Trophoblast cell (in vitro differentiated cells and primary cell): ENCODE measurements around the gene FBN1.

Experiments
- DNase-seq, 2 donors: peaks; one replicate each; pipeline ENCODE4 v3.0.0-alpha.2; 2016
- H2AFZ ChIP-seq: 2 replicates; pipeline ENCODE4 v1.6.1; 2013; ENCODE audit warnings: low read length, moderate library complexity, mild to moderate bottlenecking; ENCODE audit not compliant: insufficient read depth, poor library complexity
- H2AK5ac ChIP-seq: 2 replicates; pipeline ENCODE4 v1.6.1; 2013; ENCODE audit warnings: mild to moderate bottlenecking, low read length
- H2BK120ac ChIP-seq: 2 replicates; pipeline ENCODE4 v1.6.1; 2013; ENCODE audit warnings: low read length, mild to moderate bottlenecking, moderate library complexity; ENCODE audit not compliant: insufficient read depth, poor library complexity
- H2BK12ac ChIP-seq: 2 replicates; pipeline ENCODE4 v1.6.1; 2013; ENCODE audit warnings: mild to moderate bottlenecking, low read length, moderate library complexity
- H2BK5ac ChIP-seq: 2 replicates; pipeline ENCODE4 v1.6.1; 2013; ENCODE audit warnings: low read length, low read depth, moderate library complexity, mild to moderate bottlenecking; ENCODE audit not compliant: poor library complexity
- H3K14ac ChIP-seq: 2 replicates; pipeline ENCODE4 v1.6.1; 2013; ENCODE audit warnings: mild to moderate bottlenecking, low read length
- H3K18ac ChIP-seq: 2 replicates; pipeline ENCODE4 v1.6.1; 2013; ENCODE audit warnings: mild to moderate bottlenecking, low read length
- H3K23ac ChIP-seq: 2 replicates; pipeline ENCODE4 v1.6.1; 2013; ENCODE audit warnings: low read length
- H3K27ac ChIP-seq: 2 replicates; pipeline ENCODE4 v1.5.1; 2013; ENCODE audit warnings: low read depth, mild to moderate bottlenecking, inconsistent platforms, low read length, moderate library complexity
- H3K27me3 ChIP-seq: 2 replicates; pipeline ENCODE4 v1.6.1; 2013; ENCODE audit warnings: inconsistent platforms, mild to moderate bottlenecking, low read length, moderate library complexity; ENCODE audit not compliant: insufficient read depth
- H3K36me3 ChIP-seq, 2 experiments: 1 replicate in 1 of 2; 2 replicates in 1 of 2; pipeline ENCODE4 v1.6.1; 2013; ENCODE audit warnings: low read length in 2 of 2, mild to moderate bottlenecking in 2 of 2, moderate library complexity in 1 of 2; ENCODE audit not compliant: insufficient read depth in 2 of 2, control insufficient read depth in 1 of 2
- H3K4ac ChIP-seq: 2 replicates; pipeline ENCODE4 v1.6.1; 2013; ENCODE audit warnings: low read depth, mild to moderate bottlenecking, low read length, moderate library complexity
- H3K4me1 ChIP-seq, 2 experiments: 1 replicate in 1 of 2; 2 replicates in 1 of 2; pipeline ENCODE4 v1.6.1; 2013; ENCODE audit warnings: low read length in 2 of 2, mild to moderate bottlenecking in 2 of 2, moderate library complexity in 1 of 2; ENCODE audit not compliant: insufficient read depth in 2 of 2, control insufficient read depth in 1 of 2
- H3K4me2 ChIP-seq: 2 replicates; pipeline ENCODE4 v1.6.1; 2013; ENCODE audit warnings: inconsistent platforms, mild to moderate bottlenecking, low read length, moderate library complexity
- H3K4me3 ChIP-seq: 2 replicates; pipeline ENCODE4 v1.5.1; 2013; ENCODE audit warnings: mild to moderate bottlenecking, low read depth, low read length, inconsistent platforms
- H3K79me1 ChIP-seq: one replicate; pipeline ENCODE4 v1.6.1; 2013; ENCODE audit warnings: low read length
- H3K79me2 ChIP-seq: 2 replicates; pipeline ENCODE4 v1.6.1; 2013; ENCODE audit warnings: low read length, mild to moderate bottlenecking; ENCODE audit not compliant: control insufficient read depth, insufficient read depth, poor library complexity
- H3K9ac ChIP-seq: 2 replicates; pipeline ENCODE4 v1.6.1; 2013; ENCODE audit warnings: mild to moderate bottlenecking, low read length
- H3K9me3 ChIP-seq: 2 replicates; pipeline ENCODE4 v1.6.1; 2013; ENCODE audit warnings: low read depth, mild to moderate bottlenecking, control low read depth, inconsistent platforms, low read length; ENCODE audit not compliant: insufficient read depth
- H4K12ac ChIP-seq: 2 replicates; pipeline ENCODE4 v1.6.1; 2013; ENCODE audit warnings: low read depth, mild to moderate bottlenecking, low read length, moderate library complexity
- H4K8ac ChIP-seq: 2 replicates; pipeline ENCODE4 v1.6.1; 2013; ENCODE audit warnings: low read depth, mild to moderate bottlenecking, low read length, moderate library complexity
- H4K91ac ChIP-seq: one replicate; pipeline ENCODE4 v1.6.1; 2013; ENCODE audit warnings: low read depth, mild to moderate bottlenecking, low read length, moderate library complexity
- WGBS: extraction: QIAGEN DNeasy Blood & Tissue Kit; methylation state at CpG from one replicate; pipeline ENCODE4 v1.1.7; 2013; ENCODE audit warnings: missing lambda C conversion rate; ENCODE audit not compliant: insufficient read length, insufficient coverage; ENCODE audit errors: extremely low coverage; 5-methylcytosine and 5-hydroxymethylcytosine counted together

FBN1 gene

DNA sequence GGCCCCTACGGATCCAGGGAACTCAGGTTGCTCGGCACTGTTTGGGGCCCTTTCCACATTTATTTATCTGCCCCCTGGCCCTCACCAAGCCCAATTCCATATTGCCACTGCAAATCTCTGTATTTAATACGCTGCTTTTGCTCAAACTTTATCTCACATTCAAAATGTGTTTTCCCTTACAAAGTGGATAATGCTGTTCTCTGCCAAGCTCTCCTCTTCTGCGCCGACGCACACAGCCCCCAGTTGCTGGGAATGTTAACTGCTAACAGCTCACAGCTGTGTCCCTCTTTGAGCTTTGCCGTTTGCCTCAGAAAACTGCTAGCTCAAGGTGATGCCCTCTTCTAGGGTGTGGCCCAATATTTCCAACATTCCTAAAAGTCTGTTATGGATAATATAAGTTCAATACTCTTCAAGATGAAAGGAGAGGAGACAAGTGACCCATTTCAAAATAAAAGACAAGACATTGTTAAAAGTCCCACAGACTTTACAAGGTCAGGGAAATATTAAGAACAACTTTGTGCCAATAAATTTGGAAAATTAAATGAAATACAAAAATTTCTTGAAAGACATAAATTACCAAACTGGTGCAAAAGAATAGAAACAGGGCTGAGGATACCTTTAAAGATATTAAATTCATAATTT is 12.6 kb upstream of the FBN1 start:
- no CpG with 5 or more reads among the region's 7 CpGs for WGBS

DNA sequence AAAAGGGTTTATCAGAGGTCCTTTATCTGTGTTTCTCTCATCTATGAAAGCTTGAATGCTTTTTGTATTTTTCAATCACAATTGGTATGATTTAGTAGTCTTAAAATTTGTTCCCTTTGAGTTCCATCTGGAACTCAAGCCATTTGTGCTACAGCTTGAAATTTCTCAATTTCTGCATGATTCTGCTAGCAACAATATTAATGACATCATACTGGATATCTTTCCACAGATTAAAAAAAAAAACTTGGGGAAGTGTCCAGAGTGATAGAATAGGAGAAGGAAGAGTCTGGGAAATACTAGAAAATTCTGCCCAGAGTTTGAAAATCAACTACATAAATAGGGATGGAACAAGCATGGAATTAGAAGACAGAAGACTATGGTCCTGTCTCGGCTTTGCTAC is 9.3 kb upstream of the FBN1 start:
- H3K4me1 ChIP-seq: no peaks in the 10 kb centered on the region
- no peak overlapping the region for H2BK5ac ChIP-seq
- no peak overlapping the region for H3K14ac ChIP-seq
- H4K12ac ChIP-seq: no peak overlapping the region
- H3K18ac ChIP-seq: no peak overlapping the region
- no peaks in the 10 kb centered on the region for H3K36me3 ChIP-seq
- H3K27me3 ChIP-seq: no peaks in the 10 kb centered on the region
- no peaks in the 10 kb centered on the region for H3K9me3 ChIP-seq
- H3K4me3 ChIP-seq: no peak overlapping the region
- WGBS: no CpG with 5 or more reads among the region's 1 CpG
- no peak overlapping the region for H2BK12ac ChIP-seq
- no peak for DNase-seq
- no peak overlapping the region for H2AK5ac ChIP-seq
- no peak overlapping the region for H3K4me2 ChIP-seq
- H2BK120ac ChIP-seq: no peak overlapping the region
- H4K8ac ChIP-seq: no peak overlapping the region
- H3K23ac ChIP-seq: no peak overlapping the region
- H4K91ac ChIP-seq: no peak overlapping the region
- H3K9ac ChIP-seq: no peak overlapping the region
- H3K79me2 ChIP-seq: no peaks in the 10 kb centered on the region
- H3K27ac ChIP-seq: no peak overlapping the region
- H2AFZ ChIP-seq: no peak overlapping the region
- no peaks in the 10 kb centered on the region for H3K79me1 ChIP-seq
- H3K4ac ChIP-seq: no peak overlapping the region

More for the DNA sequence above, 12.6 kb upstream of the FBN1 start:
- no peak overlapping the region for H3K14ac ChIP-seq
- H3K27ac ChIP-seq: no peak overlapping the region
- no peak overlapping the region for H2BK5ac ChIP-seq
- H4K8ac ChIP-seq: no peak overlapping the region
- H3K4me1 ChIP-seq: no peaks in the 10 kb centered on the region
- no peak overlapping the region for H2AK5ac ChIP-seq
- no peak overlapping the region for H3K23ac ChIP-seq
- H3K4me2 ChIP-seq: no peak overlapping the region
- no peak overlapping the region for H3K4ac ChIP-seq
- no peaks in the 10 kb centered on the region for H3K79me2 ChIP-seq
- DNase-seq: no peak
- H3K18ac ChIP-seq: no peak overlapping the region
- H3K4me3 ChIP-seq: no peak overlapping the region
- H2BK12ac ChIP-seq: no peak overlapping the region
- no peaks in the 10 kb centered on the region for H3K79me1 ChIP-seq
- H3K36me3 ChIP-seq: no peaks in the 10 kb centered on the region
- no peaks in the 10 kb centered on the region for H3K9me3 ChIP-seq
- no peak overlapping the region for H3K9ac ChIP-seq
- H3K27me3 ChIP-seq: no peaks in the 10 kb centered on the region
- H4K91ac ChIP-seq: no peak overlapping the region
- H2AFZ ChIP-seq: no peak overlapping the region
- H4K12ac ChIP-seq: no peak overlapping the region
- H2BK120ac ChIP-seq: peak overlapping the region; percentile 60

DNA sequence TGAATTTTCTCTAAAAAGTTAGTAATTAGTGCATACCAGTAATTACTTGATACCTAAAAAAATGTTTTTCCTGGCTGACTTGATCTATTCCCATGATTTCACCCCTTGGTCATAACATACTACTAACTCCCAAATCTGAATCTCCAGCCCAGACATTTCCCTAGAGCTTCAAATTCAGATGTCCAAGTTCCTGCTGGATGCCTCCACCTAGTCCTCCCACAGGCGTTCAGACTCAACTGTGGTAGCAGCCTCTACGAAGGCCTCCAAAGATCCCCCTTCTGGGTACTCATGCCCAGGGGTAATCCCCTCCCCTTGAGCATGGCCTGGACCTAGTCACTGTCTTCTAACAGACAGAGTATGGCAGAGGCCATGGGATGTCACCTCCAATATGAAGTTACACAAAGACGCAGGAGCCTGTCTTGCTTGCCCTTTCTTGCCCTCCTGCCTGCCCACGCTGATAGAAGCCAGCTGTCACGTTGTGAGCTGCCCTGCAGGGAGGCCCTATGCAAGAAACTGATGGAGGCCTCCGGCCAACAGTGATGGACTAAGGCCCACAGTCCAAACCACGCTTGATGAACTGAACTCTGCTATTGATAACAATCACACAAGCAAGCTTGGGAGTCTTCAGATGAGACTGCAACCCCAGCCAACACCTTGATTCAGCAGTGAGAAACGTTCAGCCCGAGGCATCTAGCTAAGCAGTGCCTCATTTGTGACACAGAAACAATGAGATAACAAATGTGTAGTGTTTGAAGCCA is 8.6 kb upstream of the FBN1 start:
- Histone ChIP-seq H3K9ac (no peak overlapping the region), H3K79me1 (no peaks in the 10 kb centered on the region), H4K12ac (no peak overlapping the region), H2AK5ac (no peak overlapping the region), H3K27me3 (no peaks in the 10 kb centered on the region), H3K79me2 (no peaks in the 10 kb centered on the region), H2BK120ac (no peak overlapping the region), H4K8ac (no peak overlapping the region), H2BK5ac (no peak overlapping the region), H3K18ac (no peak overlapping the region), H3K4ac (no peak overlapping the region), H3K9me3 (no peaks in the 10 kb centered on the region), H3K4me3 (no peak overlapping the region), H3K27ac (no peak overlapping the region), H4K91ac (no peak overlapping the region), H3K36me3 (no peaks in the 10 kb centered on the region), H2AFZ (peak overlapping the region; percentile 6), H3K23ac (no peak overlapping the region), H3K4me2 (no peak overlapping the region), H3K14ac (no peak overlapping the region), H3K4me1 (no peaks in the 10 kb centered on the region), H2BK12ac (no peak overlapping the region)
- no CpG with 5 or more reads among the region's 9 CpGs for WGBS
- peak; percentile 46 to 71 for DNase-seq

DNA sequence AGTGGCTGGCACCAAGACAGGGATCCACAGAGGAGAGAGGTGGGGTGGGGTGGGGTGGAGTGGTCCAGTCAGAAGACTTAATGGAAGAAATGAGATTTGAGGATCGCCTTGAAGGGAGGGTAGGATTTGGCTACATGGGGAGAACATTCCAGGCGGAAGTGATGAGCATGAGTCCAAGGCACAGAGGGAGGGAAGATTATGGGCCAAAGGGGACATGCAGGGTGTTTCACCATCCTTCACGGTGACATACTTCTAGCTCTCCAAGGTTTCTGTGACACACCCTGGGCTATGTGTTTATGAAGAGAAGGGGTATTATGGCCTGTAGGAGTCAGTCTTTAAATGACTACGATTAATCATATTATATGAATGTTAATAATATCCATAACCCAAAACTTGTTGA is 7.7 kb upstream of the FBN1 start:
- peak in 1 of 2 donors; percentile 28 for DNase-seq
- WGBS: no CpG with 5 or more reads among the region's 4 CpGs
- no peaks in the 10 kb centered on the region for H3K27me3 ChIP-seq

More for the DNA sequence above, 7.7 kb upstream of the FBN1 start:
- H2BK12ac ChIP-seq: no peak overlapping the region
- no peak overlapping the region for H3K4me2 ChIP-seq
- no peak overlapping the region for H2AFZ ChIP-seq
- no peak overlapping the region for H4K12ac ChIP-seq
- no peak overlapping the region for H3K14ac ChIP-seq
- no peak overlapping the region for H3K18ac ChIP-seq
- H4K91ac ChIP-seq: no peak overlapping the region
- H3K79me2 ChIP-seq: no peaks in the 10 kb centered on the region
- no peak overlapping the region for H4K8ac ChIP-seq
- no peaks in the 10 kb centered on the region for H3K4me1 ChIP-seq
- no peak overlapping the region for H2BK120ac ChIP-seq
- no peak overlapping the region for H3K27ac ChIP-seq
- H3K9me3 ChIP-seq: no peaks in the 10 kb centered on the region
- H3K36me3 ChIP-seq: no peaks in the 10 kb centered on the region
- H3K4me3 ChIP-seq: no peak overlapping the region
- H3K23ac ChIP-seq: no peak overlapping the region
- H2BK5ac ChIP-seq: no peak overlapping the region
- H3K4ac ChIP-seq: no peak overlapping the region
- no peak overlapping the region for H3K9ac ChIP-seq
- no peaks in the 10 kb centered on the region for H3K79me1 ChIP-seq
- no peak overlapping the region for H2AK5ac ChIP-seq
